Measurements from ENCODE around the gene STIM2.
"Not testable (repeated sequence)": the region's sequence is repeated elsewhere in the genome, so short reads cannot be mapped to it uniquely, and the experiment has no call there.

Gene STIM2

GRCh38 chr4:26860157-26860921 lies at the start of gene STIM2:
Gene STIM2 (plus strand): TSS chr4:26860841.
- peak; percentile 97 for DNase-seq (ENCODE audit: low spot score)

- not testable (repeated sequence) for DNase-seq (ENCODE audit: low spot score)
Observed at GRCh38 chr4:26811571-26811970, 49.1 kb upstream of the STIM2 start.

- DNase-seq (ENCODE audit: low spot score), result no peak
Observed at GRCh38 chr4:26812049-26812714, 48.5 kb upstream of the STIM2 start.

GRCh38 chr4:26813698-26814097 lies 46.9 kb upstream of the STIM2 start:
- DNase-seq (ENCODE audit: low spot score), result no peak

- no peak for DNase-seq (ENCODE audit: low spot score)
Observed at GRCh38 chr4:26815199-26815598, 45.4 kb upstream of the STIM2 start.

- no peak for DNase-seq (ENCODE audit: low spot score)
Observed at GRCh38 chr4:26815706-26816105, 44.9 kb upstream of the STIM2 start.

GRCh38 chr4:26819026-26819425 lies 41.6 kb upstream of the STIM2 start:
- DNase-seq (ENCODE audit: low spot score), result no peak

- DNase-seq (ENCODE audit: low spot score), result no peak
Observed at GRCh38 chr4:26819478-26820095, 41.1 kb upstream of the STIM2 start.

- DNase-seq (ENCODE audit: low spot score), result no peak
Observed at GRCh38 chr4:26820346-26820745, 40.3 kb upstream of the STIM2 start.

GRCh38 chr4:26821031-26821430 lies 39.6 kb upstream of the STIM2 start:
- DNase-seq (ENCODE audit: low spot score), result no peak

- DNase-seq (ENCODE audit: low spot score), result peak; percentile 55
Observed at GRCh38 chr4:26821677-26822503, 38.8 kb upstream of the STIM2 start.

GRCh38 chr4:26822546-26822945 lies 38.1 kb upstream of the STIM2 start:
- DNase-seq (ENCODE audit: low spot score), result no peak

- not testable (repeated sequence) for DNase-seq (ENCODE audit: low spot score)
Observed at GRCh38 chr4:26822974-26823373, 37.7 kb upstream of the STIM2 start.

GRCh38 chr4:26823583-26823982 lies 37.1 kb upstream of the STIM2 start:
- DNase-seq (ENCODE audit: low spot score), result no peak

GRCh38 chr4:26824667-26825066 lies 36.0 kb upstream of the STIM2 start:
- DNase-seq (ENCODE audit: low spot score), result no peak

GRCh38 chr4:26826721-26827120 lies 33.9 kb upstream of the STIM2 start:
- no peak for DNase-seq (ENCODE audit: low spot score)

- not testable (repeated sequence) for DNase-seq (ENCODE audit: low spot score)
Observed at GRCh38 chr4:26827336-26827735, 33.3 kb upstream of the STIM2 start.

GRCh38 chr4:26827798-26828197 lies 32.8 kb upstream of the STIM2 start:
- DNase-seq (ENCODE audit: low spot score), result no peak

GRCh38 chr4:26829018-26829417 lies 31.6 kb upstream of the STIM2 start:
- DNase-seq (ENCODE audit: low spot score), result no peak

- no peak for DNase-seq (ENCODE audit: low spot score)
Observed at GRCh38 chr4:26830033-26830432, 30.6 kb upstream of the STIM2 start.

- DNase-seq (ENCODE audit: low spot score), result no peak
Observed at GRCh38 chr4:26830701-26831100, 29.9 kb upstream of the STIM2 start.

- no peak for DNase-seq (ENCODE audit: low spot score)
Observed at GRCh38 chr4:26836539-26836938, 24.1 kb upstream of the STIM2 start.

Measured in AG08395 (cell line).